Activated naive CD4-positive, alpha-beta T cell treated with anti-CD3 and anti-CD28 coated beads for 36 hours (primary cell): Measurements from ENCODE around the gene PDE3A. TPM values are rescaled to one million over a fixed set of nuclear protein-coding genes. Genes with fewer than 3 reads are reported as not detected.

Experiments used
- CTCF ChIA-PET: fragments of 350-600 bp; sonication (Branson Sonifier 250); formaldehyde crosslinking; loops from one replicate; lab custom pipeline; 2021; ENCODE audit warnings: antibody characterized with exemption; lab: Charles Lee
- DNase-seq: peaks from one replicate; pipeline ENCODE4 v3.0.0-alpha.2; 2020
- H3K27ac Mint-ChIP-seq: one replicate; pipeline ENCODE4 v1.8.0; 2021; ENCODE audit warnings: mild to moderate bottlenecking, mixed read lengths
- H3K27me3 Mint-ChIP-seq: one replicate; pipeline ENCODE4 v1.8.0; 2021; ENCODE audit warnings: low read depth, mixed read lengths
- H3K36me3 Mint-ChIP-seq: one replicate; pipeline ENCODE4 v1.8.0; 2021; ENCODE audit warnings: low read depth, mixed read lengths
- H3K4me1 Mint-ChIP-seq: one replicate; pipeline ENCODE4 v1.8.0; 2021; ENCODE audit warnings: low read depth, mixed read lengths
- H3K4me3 Mint-ChIP-seq: one replicate; pipeline ENCODE4 v1.8.0; 2021; ENCODE audit warnings: mild to moderate bottlenecking, moderate library complexity, mixed read lengths
- H3K9me3 Mint-ChIP-seq: one replicate; pipeline ENCODE4 v1.8.0; 2021; ENCODE audit warnings: mixed read lengths
- intact Hi-C: fragments of 100-400 bp; cut with micrococcal nuclease; formaldehyde crosslinking; loops from one replicate; pipeline ENCODE4 v1.15.1; 2023
- total RNA-seq, 2 experiments: library from RNA; stranded (reverse); gene quantifications; one replicate each; pipeline ENCODE4 v1.2.3, GENCODE V29; 2021

The PDE3A gene
- total RNA-seq, 2 experiments from 2014 or later: not detected

DNA sequence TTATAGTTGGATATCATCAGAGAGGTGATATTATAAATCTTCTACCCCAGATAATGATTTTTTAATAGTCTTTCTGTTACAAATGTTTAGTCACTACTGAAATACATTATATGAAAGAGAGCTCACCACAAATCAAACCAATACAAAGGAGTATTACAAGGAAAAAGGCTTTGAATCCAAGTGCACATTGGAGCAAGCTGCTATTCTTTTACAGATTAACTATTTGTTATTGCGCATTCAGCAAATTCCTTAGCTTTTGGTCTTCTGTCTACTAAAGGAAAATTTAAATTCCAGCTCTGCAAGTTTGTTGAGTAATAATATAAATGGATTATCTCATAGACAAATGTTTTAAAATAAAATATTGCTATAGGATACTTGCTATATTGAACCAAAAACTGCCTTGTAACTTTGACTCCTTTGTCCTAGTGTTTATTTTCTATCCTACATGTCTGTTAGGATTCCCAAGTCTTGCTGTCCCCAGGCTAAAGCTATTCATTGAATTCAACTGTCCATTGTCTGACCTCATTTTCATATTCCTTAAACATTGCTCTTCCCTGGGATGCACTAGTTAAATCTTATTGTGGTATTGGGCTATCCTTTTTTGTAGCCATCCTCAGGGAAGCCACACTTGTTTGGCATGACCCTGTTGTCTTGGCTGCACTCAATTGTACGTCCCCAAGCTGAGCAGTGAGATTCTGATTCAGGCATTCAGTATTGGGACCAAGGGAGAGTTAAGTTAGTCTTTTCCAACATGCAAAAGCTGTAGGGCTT, 41.5 kb downstream of the PDE3A start:
- H3K36me3 Mint-ChIP-seq: no peaks in the 10 kb centered on the region
- no peak for DNase-seq
- CTCF ChIA-PET: no interaction called here
- H3K4me3 Mint-ChIP-seq: no peak overlapping the region
- no peaks in the 10 kb centered on the region for H3K4me1 Mint-ChIP-seq
- intact Hi-C loops: no loop called here
- no peak overlapping the region for H3K27ac Mint-ChIP-seq
- no peaks in the 10 kb centered on the region for H3K27me3 Mint-ChIP-seq
- H3K9me3 Mint-ChIP-seq: no peaks in the 10 kb centered on the region

DNA sequence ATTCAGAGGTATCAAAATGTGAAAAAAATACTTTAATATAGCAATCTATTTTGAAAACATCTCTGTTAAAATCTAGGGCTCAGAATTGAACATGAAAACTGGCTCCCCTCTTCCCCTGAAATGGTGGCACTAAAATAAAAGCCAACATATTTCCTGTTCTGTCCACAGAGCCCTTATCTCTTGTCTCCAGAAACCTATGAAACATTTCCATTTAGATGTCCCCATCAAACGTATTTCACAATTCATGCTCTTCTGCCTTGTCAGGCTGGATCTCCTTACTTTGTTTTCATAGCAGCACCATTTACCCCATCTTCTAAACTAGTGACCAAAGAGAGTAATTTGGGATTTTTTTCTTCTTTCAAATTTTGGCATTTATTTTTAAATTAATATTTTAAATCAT, 42.4 kb downstream of the PDE3A start:
- Mint-ChIP-seq H3K27me3 (no peaks in the 10 kb centered on the region), H3K9me3 (no peaks in the 10 kb centered on the region), H3K4me3 (no peak overlapping the region), H3K36me3 (no peaks in the 10 kb centered on the region), H3K4me1 (no peaks in the 10 kb centered on the region), H3K27ac (no peak overlapping the region)
- no peak for DNase-seq
- intact Hi-C loops: no loop called here
- CTCF ChIA-PET: no interaction called here

DNA sequence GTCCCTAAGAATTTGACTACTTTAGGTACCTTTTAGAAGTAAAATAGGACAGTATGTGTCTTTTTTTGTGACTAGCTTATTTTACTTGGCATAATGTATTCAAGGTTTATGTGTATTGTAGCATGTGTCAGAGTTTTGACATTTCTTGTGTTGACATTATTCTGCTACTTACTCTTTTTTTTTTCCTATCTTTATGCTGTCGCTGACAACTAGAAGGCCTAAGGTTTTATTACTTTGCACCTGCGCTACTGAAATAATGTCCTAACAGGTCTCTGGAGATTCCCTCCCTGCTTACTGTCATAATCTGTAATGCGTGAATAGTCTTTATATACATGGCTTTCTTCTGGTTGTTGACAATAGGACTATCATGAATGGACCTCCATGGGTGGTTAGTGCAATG, 43.0 kb downstream of the PDE3A start:
- Mint-ChIP-seq H3K9me3 (no peaks in the 10 kb centered on the region), H3K4me3 (no peak overlapping the region), H3K36me3 (no peaks in the 10 kb centered on the region), H3K27ac (no peak overlapping the region), H3K27me3 (no peaks in the 10 kb centered on the region), H3K4me1 (no peaks in the 10 kb centered on the region)
- CTCF ChIA-PET: no interaction called here
- intact Hi-C loops: no loop called here
- no peak for DNase-seq

DNA sequence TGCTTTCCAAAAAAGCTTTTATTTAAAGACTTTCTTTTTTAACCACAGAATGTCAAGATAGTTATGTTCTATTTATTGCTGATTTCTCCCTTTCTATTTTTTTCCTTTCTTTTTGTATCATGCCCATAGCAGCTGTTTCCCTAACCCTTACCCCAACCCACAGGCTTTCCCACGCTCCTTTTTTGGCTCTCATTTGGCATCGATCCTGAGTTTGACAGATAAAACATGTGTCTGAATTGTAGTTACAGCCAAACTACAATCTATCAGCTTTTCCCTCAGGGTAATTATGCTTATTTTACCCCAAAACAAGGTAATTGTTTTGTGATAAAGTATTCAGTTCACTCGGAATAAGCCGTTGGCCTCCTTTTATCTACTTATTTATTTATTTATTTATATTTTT, 46.7 kb downstream of the PDE3A start:
- Mint-ChIP-seq H3K9me3 (no peaks in the 10 kb centered on the region), H3K36me3 (no peaks in the 10 kb centered on the region), H3K27me3 (no peaks in the 10 kb centered on the region), H3K4me3 (no peak overlapping the region), H3K27ac (no peak overlapping the region), H3K4me1 (no peaks in the 10 kb centered on the region)
- CTCF ChIA-PET: no interaction called here
- intact Hi-C loops: no loop called here
- no peak for DNase-seq

DNA sequence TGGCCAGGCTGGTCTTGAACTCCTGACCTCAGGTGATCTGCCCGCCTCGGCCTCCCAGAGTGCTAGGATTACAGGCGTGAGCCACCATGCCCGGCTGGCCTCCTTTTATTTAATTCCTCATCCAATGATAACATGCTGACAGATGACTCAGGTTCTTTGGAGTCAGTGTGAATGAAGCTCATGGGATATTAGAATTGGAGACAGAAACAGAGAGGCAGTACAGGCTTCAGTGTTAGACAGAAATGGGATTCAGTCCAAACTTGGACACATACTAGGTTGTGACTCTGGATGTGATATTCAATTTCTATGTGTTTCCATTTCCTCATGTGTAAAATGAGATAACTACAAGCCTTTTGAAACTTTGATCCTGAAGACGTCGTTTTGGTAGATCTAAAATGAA, 47.3 kb downstream of the PDE3A start:
- H3K4me3 Mint-ChIP-seq: no peak overlapping the region
- no peaks in the 10 kb centered on the region for H3K4me1 Mint-ChIP-seq
- intact Hi-C loops: no loop called here
- H3K9me3 Mint-ChIP-seq: no peaks in the 10 kb centered on the region
- no peak for DNase-seq
- no peaks in the 10 kb centered on the region for H3K36me3 Mint-ChIP-seq
- H3K27ac Mint-ChIP-seq: no peak overlapping the region
- CTCF ChIA-PET: no interaction called here
- H3K27me3 Mint-ChIP-seq: no peaks in the 10 kb centered on the region

DNA sequence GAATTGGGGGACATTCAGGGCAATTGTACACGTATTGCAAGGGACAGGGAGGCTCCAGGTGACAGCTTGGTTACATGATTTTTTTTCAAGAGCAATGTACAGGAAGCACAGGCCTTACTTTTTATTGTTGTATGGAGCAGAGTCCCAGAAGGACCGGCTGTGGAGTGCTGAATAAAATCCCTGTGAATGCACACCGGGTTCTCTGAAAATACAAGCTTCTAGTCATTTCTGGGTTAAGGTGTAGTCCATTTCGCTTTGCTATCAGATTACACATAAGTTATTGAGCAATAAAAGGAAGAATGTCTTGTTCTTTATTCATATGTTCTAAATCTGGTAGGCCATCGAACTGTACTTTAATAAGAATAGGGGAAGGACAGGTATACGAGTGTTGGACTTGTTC, 52.2 kb downstream of the PDE3A start:
- Mint-ChIP-seq H3K27me3 (no peaks in the 10 kb centered on the region), H3K4me1 (no peaks in the 10 kb centered on the region), H3K27ac (no peak overlapping the region), H3K4me3 (no peak overlapping the region), H3K36me3 (no peaks in the 10 kb centered on the region), H3K9me3 (no peaks in the 10 kb centered on the region)
- intact Hi-C loops: no loop called here
- CTCF ChIA-PET: no interaction called here
- no peak for DNase-seq

DNA sequence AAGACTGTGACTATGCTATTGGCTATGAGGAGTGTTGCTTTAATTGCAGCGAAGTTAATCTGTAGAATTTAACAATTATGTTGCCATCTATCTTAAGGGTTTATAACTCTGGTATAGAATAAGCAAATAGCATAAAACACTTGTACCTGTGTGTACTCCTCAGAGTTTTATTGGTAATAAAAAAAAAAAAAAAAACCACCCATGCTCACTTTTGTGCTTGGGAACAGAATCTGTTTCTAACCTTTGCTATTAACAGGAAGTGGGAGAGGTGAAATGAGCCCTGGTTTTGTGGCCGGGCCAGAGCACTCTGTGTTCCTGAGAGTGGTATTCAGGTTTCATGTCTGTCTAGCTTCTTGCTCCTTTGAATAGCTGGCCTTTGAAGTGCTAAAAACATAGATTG, 53.1 kb downstream of the PDE3A start:
- intact Hi-C loops: no loop called here

DNA sequence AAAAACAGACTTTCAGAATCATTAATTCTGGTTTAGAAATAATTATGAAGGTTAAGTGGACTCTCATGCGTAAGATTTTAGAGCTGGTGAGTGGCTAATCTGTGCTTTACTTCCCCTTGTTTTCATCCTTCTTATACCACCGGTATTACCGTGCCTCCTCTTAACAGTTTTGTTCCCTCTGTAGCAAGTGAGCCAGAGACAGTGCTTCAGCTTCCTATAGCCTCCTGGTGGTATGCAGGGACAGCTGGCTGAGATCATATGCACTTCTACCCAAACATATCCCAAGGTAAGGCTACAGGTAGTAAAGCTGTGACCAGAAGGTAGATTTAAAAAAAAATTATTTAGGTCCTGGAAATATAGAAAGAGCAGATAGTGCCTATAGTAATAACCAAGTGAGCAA, 55.2 kb downstream of the PDE3A start:
- CTCF ChIA-PET: no interaction called here
- Mint-ChIP-seq H3K9me3 (no peaks in the 10 kb centered on the region), H3K4me1 (no peaks in the 10 kb centered on the region), H3K36me3 (no peaks in the 10 kb centered on the region), H3K27me3 (no peaks in the 10 kb centered on the region), H3K27ac (no peak overlapping the region), H3K4me3 (no peak overlapping the region)
- no peak for DNase-seq
- intact Hi-C loops: no loop called here

More for the DNA sequence above, 53.1 kb downstream of the PDE3A start:
- no peak overlapping the region for H3K27ac Mint-ChIP-seq
- no peaks in the 10 kb centered on the region for H3K27me3 Mint-ChIP-seq
- H3K36me3 Mint-ChIP-seq: no peaks in the 10 kb centered on the region
- no peaks in the 10 kb centered on the region for H3K9me3 Mint-ChIP-seq
- H3K4me1 Mint-ChIP-seq: no peaks in the 10 kb centered on the region
- CTCF ChIA-PET: no interaction called here
- H3K4me3 Mint-ChIP-seq: no peak overlapping the region
- DNase-seq: no peak

DNA sequence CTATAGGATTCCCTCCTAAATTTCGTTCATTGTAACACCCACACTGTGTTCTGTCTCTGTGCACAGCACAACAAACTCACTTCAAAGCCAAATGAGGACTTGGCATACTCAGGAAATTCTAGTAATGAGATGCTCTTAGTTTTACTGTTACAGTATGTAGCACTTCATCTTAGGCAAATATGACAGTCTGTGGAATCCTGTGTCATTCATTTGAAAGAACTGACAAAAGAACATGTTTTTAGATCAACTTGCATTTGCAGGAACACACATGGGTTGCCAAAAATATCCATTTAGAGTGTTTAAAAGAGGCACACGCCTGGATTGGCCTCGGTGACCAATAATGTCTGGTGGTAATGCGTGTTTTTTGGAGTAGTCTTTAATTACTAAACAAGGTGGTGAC, 56.5 kb downstream of the PDE3A start:
- CTCF ChIA-PET: no interaction called here
- no peaks in the 10 kb centered on the region for H3K27me3 Mint-ChIP-seq

DNA sequence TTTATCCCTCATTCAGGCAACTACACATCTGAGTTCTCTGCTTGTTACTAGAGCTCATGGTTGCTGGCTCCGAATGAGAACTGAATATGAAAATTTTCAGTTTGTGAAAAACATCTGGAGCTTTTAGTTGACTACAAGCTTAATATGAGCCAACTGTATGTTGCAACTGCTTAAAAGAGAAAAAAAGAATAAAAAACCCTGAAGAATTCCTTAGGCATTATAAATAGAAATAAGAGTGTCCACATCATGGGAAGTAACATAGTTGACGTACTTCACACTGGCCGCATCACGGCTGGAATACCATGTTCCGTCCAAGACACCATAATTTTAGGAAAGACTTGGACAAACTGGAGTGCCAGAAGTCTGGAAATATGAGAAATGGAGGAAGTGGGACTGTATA, 57.9 kb downstream of the PDE3A start:
- H3K27ac Mint-ChIP-seq: no peak overlapping the region
- no peaks in the 10 kb centered on the region for H3K36me3 Mint-ChIP-seq
- CTCF ChIA-PET: interaction anchor here (0.7 kb wide), 1 partner anchor 12 kb away, joined by 3 read pairs; no protein-coding TSS in a partner anchor
- H3K9me3 Mint-ChIP-seq: no peaks in the 10 kb centered on the region
- no peak overlapping the region for H3K4me3 Mint-ChIP-seq
- DNase-seq: no peak
- H3K4me1 Mint-ChIP-seq: no peaks in the 10 kb centered on the region
- intact Hi-C loops: no loop called here
- H3K27me3 Mint-ChIP-seq: no peaks in the 10 kb centered on the region

More for the DNA sequence above, 56.5 kb downstream of the PDE3A start:
- Mint-ChIP-seq H3K4me1 (no peaks in the 10 kb centered on the region), H3K27ac (no peak overlapping the region), H3K36me3 (no peaks in the 10 kb centered on the region), H3K9me3 (no peaks in the 10 kb centered on the region), H3K4me3 (no peak overlapping the region)
- intact Hi-C loops: no loop called here
- no peak for DNase-seq

DNA sequence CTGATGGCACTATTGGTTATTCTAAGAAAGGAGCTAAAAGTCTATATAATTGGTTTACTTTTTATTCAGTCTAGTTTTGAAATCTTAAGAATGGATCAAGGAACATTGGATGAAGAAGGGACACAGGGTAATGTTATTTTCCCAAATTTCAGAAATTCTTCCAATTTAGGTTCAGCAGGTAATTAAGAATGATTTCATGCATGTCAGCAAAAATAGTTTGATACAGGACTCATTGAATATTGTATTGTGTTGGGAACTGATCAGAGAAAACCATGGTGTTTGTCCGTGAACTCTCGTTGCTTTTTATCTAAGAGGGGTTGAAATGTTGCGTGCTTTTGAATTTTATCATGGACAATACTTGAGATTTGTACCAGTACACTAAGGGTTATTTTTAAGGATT, 58.6 kb downstream of the PDE3A start:
- Mint-ChIP-seq H3K4me3 (no peak overlapping the region), H3K36me3 (no peaks in the 10 kb centered on the region), H3K4me1 (no peaks in the 10 kb centered on the region), H3K9me3 (no peaks in the 10 kb centered on the region), H3K27ac (no peak overlapping the region), H3K27me3 (no peaks in the 10 kb centered on the region)
- CTCF ChIA-PET: interaction anchor here (0.6 to 0.7 kb wide), 2 partner anchors 11 to 446 kb away, joined by 3 read pairs; no protein-coding TSS in a partner anchor
- DNase-seq: no peak
- intact Hi-C loops: no loop called here

DNA sequence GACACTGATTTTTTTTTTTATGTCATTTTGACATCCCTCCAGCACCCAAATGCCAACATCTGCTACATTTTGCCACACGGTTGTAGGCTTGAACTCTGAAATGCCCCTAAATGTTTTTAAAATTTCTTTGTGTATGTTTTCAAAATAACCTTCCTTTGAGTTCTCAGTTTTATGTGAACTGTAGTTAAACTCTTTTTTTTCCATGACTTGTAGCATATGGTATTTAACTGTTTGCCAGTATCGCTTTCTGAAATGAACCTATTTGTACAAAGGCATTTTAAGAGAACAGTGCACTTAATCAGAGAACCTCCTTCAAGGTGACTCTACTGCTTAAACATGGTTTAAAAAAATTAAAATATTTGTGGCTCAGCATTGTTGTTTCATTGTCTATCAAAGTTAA, 61.5 kb downstream of the PDE3A start:
- no peaks in the 10 kb centered on the region for H3K9me3 Mint-ChIP-seq
- intact Hi-C loops: no loop called here
- H3K36me3 Mint-ChIP-seq: no peaks in the 10 kb centered on the region
- CTCF ChIA-PET: no interaction called here
- DNase-seq: no peak
- no peak overlapping the region for H3K27ac Mint-ChIP-seq
- no peaks in the 10 kb centered on the region for H3K27me3 Mint-ChIP-seq
- H3K4me3 Mint-ChIP-seq: no peak overlapping the region
- H3K4me1 Mint-ChIP-seq: no peaks in the 10 kb centered on the region

DNA sequence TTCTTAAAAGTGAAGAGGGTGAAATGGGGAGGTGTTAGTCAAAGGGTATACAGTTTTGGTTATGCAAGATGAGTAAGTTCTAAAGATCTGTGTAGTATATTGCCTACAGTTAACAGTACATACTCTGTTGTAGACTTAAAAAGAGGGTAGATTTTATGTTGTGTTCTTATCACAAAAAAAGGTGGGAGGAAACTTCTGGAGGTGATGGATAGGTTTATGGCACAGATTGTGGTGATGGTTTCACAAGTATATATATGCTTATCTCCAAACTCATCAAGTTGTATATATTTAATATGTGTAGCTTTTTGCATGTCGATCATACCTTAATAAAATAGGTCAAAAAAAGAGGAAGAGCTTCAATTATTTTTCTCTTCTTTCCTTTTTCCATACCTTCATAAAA, 64.0 kb downstream of the PDE3A start:
- H3K9me3 Mint-ChIP-seq: no peaks in the 10 kb centered on the region
- no peak overlapping the region for H3K4me3 Mint-ChIP-seq
- intact Hi-C loops: no loop called here
- no peak for DNase-seq
- no peaks in the 10 kb centered on the region for H3K27me3 Mint-ChIP-seq
- CTCF ChIA-PET: no interaction called here
- no peak overlapping the region for H3K27ac Mint-ChIP-seq
- H3K36me3 Mint-ChIP-seq: no peaks in the 10 kb centered on the region
- H3K4me1 Mint-ChIP-seq: no peaks in the 10 kb centered on the region
